ENCODE measurements around the gene SH2D7. TPM values are rescaled to one million over a fixed set of nuclear protein-coding genes. Genes with fewer than 3 reads are reported as not detected.
A peak's percentile ranks its signal among the peaks of the same experiment; 100 is the strongest.

SH2D7 gene
- total RNA-seq, 1 donor from 2014 or later, result not detected

- Mint-ChIP-seq H3K4me3 (peak overlapping the region; percentile 70), H3K27me3 (ENCODE audit: insufficient read depth) (no peaks in the 10 kb centered on the region), H3K27ac (peak overlapping the region; percentile 88), H3K9me3 (no peaks in the 10 kb centered on the region), H3K4me1 (ENCODE audit: low read depth) (peaks cover 73% of the 10 kb centered on the region), H3K36me3 (ENCODE audit: low read depth) (no peaks in the 10 kb centered on the region)
- intact Hi-C loops (cut with micrococcal nuclease), result loop anchor here (2.0 to 5.0 kb wide), 2 partner anchors 27 to 36 kb away; partner anchors contain the start of gene TBC1D2B
- peak; percentile 72 for DNase-seq (ENCODE audit: low spot score)
Measured at GRCh38 chr15:78103406-78104118, 11.2 kb downstream of the SH2D7 start.

- no peaks in the 10 kb centered on the region for H3K27me3 Mint-ChIP-seq (ENCODE audit: insufficient read depth)
- H3K4me1 Mint-ChIP-seq (ENCODE audit: low read depth), result peaks cover 73% of the 10 kb centered on the region
- intact Hi-C loops (cut with micrococcal nuclease), result loop anchor here (5.0 kb wide), 1 partner anchor 37 kb away; no protein-coding TSS in a partner anchor
- peak overlapping the region; percentile 88 for H3K27ac Mint-ChIP-seq
- no peaks in the 10 kb centered on the region for H3K36me3 Mint-ChIP-seq (ENCODE audit: low read depth)
- DNase-seq (ENCODE audit: low spot score), result no peak
- H3K9me3 Mint-ChIP-seq, result no peaks in the 10 kb centered on the region
- peak overlapping the region; percentile 70 for H3K4me3 Mint-ChIP-seq
Measured at GRCh38 chr15:78104119-78104479, 11.7 kb downstream of the SH2D7 start.

- Mint-ChIP-seq H3K27ac (peak overlapping the region; percentile 88), H3K4me3 (peak overlapping the region; percentile 70), H3K27me3 (ENCODE audit: insufficient read depth) (no peaks in the 10 kb centered on the region), H3K9me3 (no peaks in the 10 kb centered on the region), H3K36me3 (ENCODE audit: low read depth) (no peaks in the 10 kb centered on the region), H3K4me1 (ENCODE audit: low read depth) (peaks cover 73% of the 10 kb centered on the region)
- intact Hi-C loops (cut with micrococcal nuclease), result loop anchor here (5.0 kb wide), 1 partner anchor 38 kb away; no protein-coding TSS in a partner anchor
- no peak for DNase-seq (ENCODE audit: low spot score)
Measured at GRCh38 chr15:78104566-78105475, 12.5 kb downstream of the SH2D7 start.

GRCh38 chr15:78105476-78106241 lies 13.3 kb downstream of the SH2D7 start:
- Mint-ChIP-seq H3K4me3 (peak overlapping the region; percentile 47), H3K4me1 (ENCODE audit: low read depth) (peaks cover 73% of the 10 kb centered on the region), H3K9me3 (no peaks in the 10 kb centered on the region), H3K36me3 (ENCODE audit: low read depth) (no peaks in the 10 kb centered on the region), H3K27me3 (ENCODE audit: insufficient read depth) (no peaks in the 10 kb centered on the region), H3K27ac (peak overlapping the region; percentile 88)
- DNase-seq (ENCODE audit: low spot score), result no peak
- intact Hi-C loops (cut with micrococcal nuclease), result no loop called here

- Mint-ChIP-seq H3K9me3 (no peaks in the 10 kb centered on the region), H3K4me3 (no peak overlapping the region), H3K36me3 (ENCODE audit: low read depth) (no peaks in the 10 kb centered on the region), H3K4me1 (ENCODE audit: low read depth) (peaks cover 58% of the 10 kb centered on the region), H3K27ac (no peak overlapping the region), H3K27me3 (ENCODE audit: insufficient read depth) (no peaks in the 10 kb centered on the region)
- no peak for DNase-seq (ENCODE audit: low spot score)
- intact Hi-C loops (cut with micrococcal nuclease), result no loop called here
Measured at GRCh38 chr15:78107471-78107870, 15.1 kb downstream of the SH2D7 start.

- H3K27me3 Mint-ChIP-seq (ENCODE audit: insufficient read depth), result no peaks in the 10 kb centered on the region
- H3K4me3 Mint-ChIP-seq, result no peak overlapping the region
- intact Hi-C loops (cut with micrococcal nuclease), result loop anchor here (1.0 kb wide), 5 partner anchors 74 to 198 kb away; no protein-coding TSS in a partner anchor
- peak; percentile 73 for DNase-seq (ENCODE audit: low spot score)
- no peaks in the 10 kb centered on the region for H3K36me3 Mint-ChIP-seq (ENCODE audit: low read depth)
- H3K27ac Mint-ChIP-seq, result no peak overlapping the region
- H3K4me1 Mint-ChIP-seq (ENCODE audit: low read depth), result peaks cover 50% of the 10 kb centered on the region
- no peaks in the 10 kb centered on the region for H3K9me3 Mint-ChIP-seq
Measured at GRCh38 chr15:78108300-78109084, 16.1 kb downstream of the SH2D7 start.

GRCh38 chr15:78109156-78109555 lies 16.8 kb downstream of the SH2D7 start:
- Mint-ChIP-seq H3K27ac (no peak overlapping the region), H3K4me1 (ENCODE audit: low read depth) (peaks cover 47% of the 10 kb centered on the region), H3K36me3 (ENCODE audit: low read depth) (no peaks in the 10 kb centered on the region), H3K9me3 (no peaks in the 10 kb centered on the region), H3K27me3 (ENCODE audit: insufficient read depth) (no peaks in the 10 kb centered on the region), H3K4me3 (no peak overlapping the region)
- intact Hi-C loops (cut with micrococcal nuclease), result no loop called here
- DNase-seq (ENCODE audit: low spot score), result no peak

GRCh38 chr15:78110096-78110495 lies 17.7 kb downstream of the SH2D7 start:
- no peak for DNase-seq (ENCODE audit: low spot score)
- intact Hi-C loops (cut with micrococcal nuclease), result loop anchor here (5.0 kb wide), 1 partner anchor 312 kb away; no protein-coding TSS in a partner anchor
- no peaks in the 10 kb centered on the region for H3K9me3 Mint-ChIP-seq
- H3K36me3 Mint-ChIP-seq (ENCODE audit: low read depth), result no peaks in the 10 kb centered on the region
- peaks cover 38% of the 10 kb centered on the region for H3K4me1 Mint-ChIP-seq (ENCODE audit: low read depth)
- no peak overlapping the region for H3K4me3 Mint-ChIP-seq
- no peak overlapping the region for H3K27ac Mint-ChIP-seq
- no peaks in the 10 kb centered on the region for H3K27me3 Mint-ChIP-seq (ENCODE audit: insufficient read depth)

GRCh38 chr15:78110916-78111475 lies 18.6 kb downstream of the SH2D7 start:
- H3K4me3 Mint-ChIP-seq, result no peak overlapping the region
- DNase-seq (ENCODE audit: low spot score), result no peak
- no peaks in the 10 kb centered on the region for H3K9me3 Mint-ChIP-seq
- peak overlapping the region; percentile 38 for H3K27ac Mint-ChIP-seq
- no peaks in the 10 kb centered on the region for H3K27me3 Mint-ChIP-seq (ENCODE audit: insufficient read depth)
- intact Hi-C loops (cut with micrococcal nuclease), result loop anchor here (5.0 kb wide), 1 partner anchor 311 kb away; no protein-coding TSS in a partner anchor
- no peaks in the 10 kb centered on the region for H3K36me3 Mint-ChIP-seq (ENCODE audit: low read depth)
- H3K4me1 Mint-ChIP-seq (ENCODE audit: low read depth), result peaks cover 29% of the 10 kb centered on the region

GRCh38 chr15:78111788-78112187 lies 19.4 kb downstream of the SH2D7 start:
- Mint-ChIP-seq H3K27ac (no peak overlapping the region), H3K9me3 (no peaks in the 10 kb centered on the region), H3K36me3 (ENCODE audit: low read depth) (no peaks in the 10 kb centered on the region), H3K27me3 (ENCODE audit: insufficient read depth) (no peaks in the 10 kb centered on the region), H3K4me3 (no peak overlapping the region), H3K4me1 (ENCODE audit: low read depth) (peaks cover 21% of the 10 kb centered on the region)
- no peak for DNase-seq (ENCODE audit: low spot score)
- intact Hi-C loops (cut with micrococcal nuclease), result loop anchor here (5.0 kb wide), 1 partner anchor 311 kb away; no protein-coding TSS in a partner anchor

- no peak overlapping the region for H3K4me3 Mint-ChIP-seq
- H3K9me3 Mint-ChIP-seq, result no peaks in the 10 kb centered on the region
- H3K27me3 Mint-ChIP-seq (ENCODE audit: insufficient read depth), result no peaks in the 10 kb centered on the region
- no peaks in the 10 kb centered on the region for H3K36me3 Mint-ChIP-seq (ENCODE audit: low read depth)
- intact Hi-C loops (cut with micrococcal nuclease), result loop anchor here (5.0 kb wide), 1 partner anchor 310 kb away; no protein-coding TSS in a partner anchor
- peaks cover 13% of the 10 kb centered on the region for H3K4me1 Mint-ChIP-seq (ENCODE audit: low read depth)
- H3K27ac Mint-ChIP-seq, result no peak overlapping the region
- DNase-seq (ENCODE audit: low spot score), result no peak
Measured at GRCh38 chr15:78112551-78112950, 20.2 kb downstream of the SH2D7 start.
